Liver (tissue), 9 donors: ENCODE measurements around the gene NUDT8. TPM values are rescaled to one million over a fixed set of nuclear protein-coding genes. Genes with fewer than 3 reads are reported as not detected.
"Not testable (repeated sequence)": the region's sequence is repeated elsewhere in the genome, so short reads cannot be mapped to it uniquely, and the experiment has no call there.

Source experiments
- DNase-seq: peaks from one replicate; pipeline ENCODE4 v3.0.0-alpha.2; 2017; ENCODE audit warnings: low spot score
- H3K27ac ChIP-seq, 2 donors: one replicate each; pipeline ENCODE4 v1.7.0; 2013; ENCODE audit warnings: inconsistent platforms in 2 of 2, low read length in 2 of 2, control low read depth in 1 of 2, low read depth in 1 of 2, mild to moderate bottlenecking in 1 of 2
- H3K27me3 ChIP-seq, 4 donors: one replicate each; pipeline versions ENCODE4 v1.6.1 to v1.7.0; 2013; ENCODE audit warnings: low read length in 3 of 4, inconsistent platforms in 1 of 4, mild to moderate bottlenecking in 1 of 4, moderate library complexity in 1 of 4; ENCODE audit not compliant: control insufficient read depth in 4 of 4, insufficient read depth in 4 of 4
- H3K36me3 ChIP-seq, 4 donors: one replicate each; pipeline versions ENCODE4 v1.6.1 to v1.7.0; 2013; ENCODE audit warnings: low read length in 3 of 4, mild to moderate bottlenecking in 3 of 4, low read depth in 1 of 4, moderate library complexity in 1 of 4; ENCODE audit not compliant: control insufficient read depth in 4 of 4, insufficient read depth in 3 of 4
- H3K4me1 ChIP-seq, 4 donors: one replicate each; pipeline versions ENCODE4 v1.6.1 to v1.7.0; 2013; ENCODE audit warnings: low read length in 3 of 4, mild to moderate bottlenecking in 3 of 4, moderate library complexity in 1 of 4; ENCODE audit not compliant: control insufficient read depth in 4 of 4, insufficient read depth in 4 of 4
- H3K4me3 ChIP-seq, 3 donors: one replicate each; pipeline versions ENCODE4 v1.6.1 to v1.7.0; 2013; ENCODE audit warnings: low read length in 3 of 3, control low read depth in 1 of 3, low read depth in 1 of 3, mild to moderate bottlenecking in 1 of 3
- H3K9ac ChIP-seq, 2 donors: one replicate each; pipeline ENCODE4 v1.7.0; 2013; ENCODE audit warnings: low read length in 2 of 2, mild to moderate bottlenecking in 2 of 2, moderate library complexity in 2 of 2, control low read depth in 1 of 2, low read depth in 1 of 2
- H3K9me3 ChIP-seq, 4 donors: one replicate each; pipeline versions ENCODE4 v1.6.1 to v1.7.0; 2013; ENCODE audit warnings: low read length in 3 of 4; ENCODE audit not compliant: control insufficient read depth in 4 of 4
- ATF3 ChIP-seq: IDR thresholded peaks from 2 replicates; pipeline ENCODE4 v1.6.1; 2016; ENCODE audit warnings: antibody characterized with exemption
- CTCF ChIP-seq: fragments of 150-350 bp; IDR thresholded peaks from 2 replicates; pipeline ENCODE4 v1.5.1; 2017; ENCODE audit warnings: improper control_type of control experiment, low read depth, low read length; ENCODE audit not compliant: missing input control
- FOXA1 ChIP-seq: IDR thresholded peaks from 2 replicates; pipeline ENCODE4 v1.6.1; 2016; ENCODE audit warnings: antibody characterized with exemption
- FOXA2 ChIP-seq: IDR thresholded peaks from 2 replicates; pipeline ENCODE4 v1.6.1; 2016; ENCODE audit warnings: antibody characterized with exemption
- GABPA ChIP-seq, 2 donors: IDR thresholded peaks in 1 of 2; conservative IDR thresholded peaks in 1 of 2; 2 replicates each; pipeline ENCODE4 v1.6.1; 2016; ENCODE audit warnings: antibody characterized with exemption in 2 of 2, mild to moderate bottlenecking in 1 of 2, moderate library complexity in 1 of 2
- HNF4A ChIP-seq, 2 donors: conservative IDR thresholded peaks; 2 replicates each; pipeline ENCODE4 v1.6.1; 2016; ENCODE audit warnings: antibody characterized with exemption in 2 of 2, mild to moderate bottlenecking in 2 of 2
- HNF4G ChIP-seq: IDR thresholded peaks from 2 replicates; pipeline ENCODE4 v1.6.1; 2016; ENCODE audit warnings: antibody characterized with exemption
- JUND ChIP-seq, 2 donors: IDR thresholded peaks; 2 replicates each; pipeline ENCODE4 v1.6.1; 2016; ENCODE audit warnings: antibody characterized with exemption in 2 of 2
- NR2F2 ChIP-seq: IDR thresholded peaks from 2 replicates; pipeline ENCODE4 v1.6.1; 2016; ENCODE audit warnings: antibody characterized with exemption
- RAD21 ChIP-seq, 2 donors: IDR thresholded peaks; 2 replicates each; pipeline ENCODE4 v1.6.1; 2016; ENCODE audit warnings: antibody characterized with exemption in 2 of 2, mild to moderate bottlenecking in 2 of 2
- SP1 ChIP-seq: IDR thresholded peaks from 2 replicates; pipeline ENCODE4 v1.6.1; 2018; ENCODE audit warnings: antibody characterized with exemption, mild to moderate bottlenecking
- TAF1 ChIP-seq: conservative IDR thresholded peaks from 2 replicates; pipeline ENCODE4 v1.6.1; 2016; ENCODE audit warnings: antibody characterized with exemption, mild to moderate bottlenecking
- YY1 ChIP-seq: IDR thresholded peaks from 2 replicates; pipeline ENCODE4 v1.6.1; 2016; ENCODE audit warnings: antibody characterized with exemption, mild to moderate bottlenecking
- ZBTB33 ChIP-seq: IDR thresholded peaks from 2 replicates; pipeline ENCODE4 v1.6.1; 2016; ENCODE audit warnings: antibody characterized with exemption
- WGBS: extraction: QIAGEN DNeasy Blood & Tissue Kit; methylation state at CpG from one replicate; pipeline ENCODE4 v1.1.7; 2013; 5-methylcytosine and 5-hydroxymethylcytosine counted together
- polyA plus RNA-seq, 2 donors: library from polyadenylated mRNA; stranded (reverse) in 1 of 2; unstranded in 1 of 2; fragments of 200-250 nt in 1 of 2; fragments of >200 nt in 1 of 2; fragmentation: Nextera tagmentation in 1 of 2; extraction: Ambion mirVana in 1 of 2; gene quantifications; one replicate each; pipeline versions ENCODE4 v1.2.1 to v1.2.3, GENCODE V29; 2013 to 2015
- total RNA-seq, 2 donors: library from RNA; depleted of rRNA; stranded (reverse); fragments of >200 nt; gene quantifications; one replicate each; pipeline ENCODE4 v1.2.3, GENCODE V29; 2014
- donor health status: healthy.
- donor health status: healthy.
- donor health status: healthy.
- donor health status: healthy.
- donor health status: healthy.

Gene NUDT8
- total and polyA plus RNA-seq, 4 donors = 19.5 to 66.9 (median 24.4) TPM

GRCh38 chr11:67593565-67593905, 36.2 kb downstream of the NUDT8 start:
- no peak for DNase-seq
- no peaks in the 10 kb centered on the region for H3K4me1 ChIP-seq
- H3K27me3 ChIP-seq = no peaks in the 10 kb centered on the region
- H3K9ac ChIP-seq = no peak overlapping the region
- TF ChIP-seq RAD21 (IDR thresholded peaks at IDR 0.05) (no peak), TAF1 (no peak), JUND (IDR thresholded peaks at IDR 0.05) (no peak), GABPA (IDR thresholded peaks at IDR 0.05 in 1 of 2, conservative IDR thresholded peaks at IDR 0.05 in 1 of 2) (no peak), HNF4G (no peak), SP1 (no peak), CTCF (no peak), YY1 (no peak), FOXA2 (no peak), ZBTB33 (no peak), NR2F2 (no peak), HNF4A (conservative IDR thresholded peaks at IDR 0.05) (no peak), FOXA1 (no peak)
- H3K9me3 ChIP-seq = no peaks in the 10 kb centered on the region
- H3K27ac ChIP-seq = no peak overlapping the region
- H3K36me3 ChIP-seq = no peaks in the 10 kb centered on the region
- H3K4me3 ChIP-seq = no peak overlapping the region
- WGBS = 70% methylated on average over 3 of the region's 3 CpGs

GRCh38 chr11:67592880-67593564, 36.7 kb downstream of the NUDT8 start:
- no peaks in the 10 kb centered on the region for H3K27me3 ChIP-seq
- no peaks in the 10 kb centered on the region for H3K4me1 ChIP-seq
- DNase-seq = no peak
- no peaks in the 10 kb centered on the region for H3K9me3 ChIP-seq
- H3K36me3 ChIP-seq = no peaks in the 10 kb centered on the region
- TF ChIP-seq ATF3 = no peak
- TF ChIP-seq CTCF = no peak
- TF ChIP-seq YY1 = no peak
- TF ChIP-seq GABPA (IDR thresholded peaks at IDR 0.05 in 1 of 2, conservative IDR thresholded peaks at IDR 0.05 in 1 of 2) = no peak
- no peak for TF ChIP-seq RAD21 (IDR thresholded peaks at IDR 0.05)
- TF ChIP-seq FOXA2 = no peak
- no peak for TF ChIP-seq FOXA1
- no peak for TF ChIP-seq TAF1
- no peak overlapping the region for H3K27ac ChIP-seq
- H3K4me3 ChIP-seq = no peak overlapping the region
- no peak overlapping the region for H3K9ac ChIP-seq
- WGBS = 84% methylated on average over 12 of the region's 12 CpGs

- DNase-seq, H3K36me3 ChIP-seq, H3K27ac ChIP-seq, H3K9ac ChIP-seq, H3K4me3 ChIP-seq, H3K27me3 ChIP-seq, H3K4me1 ChIP-seq, H3K9me3 ChIP-seq: not testable (repeated sequence)
- WGBS = 84% methylated on average over 11 of the region's 11 CpGs
Observed at GRCh38 chr11:67588899-67589415, 40.8 kb downstream of the NUDT8 start.
